Neuronal stem cell (in vitro differentiated cells): ENCODE data around the gene NAA16.
"Not testable (repeated sequence)": the region's sequence is repeated elsewhere in the genome, so short reads cannot be mapped to it uniquely, and the experiment has no call there.

ENCODE experiments used
- DNase-seq: peaks from one replicate; pipeline ENCODE4 v3.0.0-alpha.2; 2013; ENCODE audit warnings: low spot score
- H2AFZ ChIP-seq: one replicate; pipeline ENCODE4 v1.6.1; 2013; ENCODE audit warnings: mild to moderate bottlenecking, low read length, inconsistent platforms
- H2AK5ac ChIP-seq: 2 replicates; pipeline ENCODE4 v1.6.1; 2013; ENCODE audit warnings: low read depth, mild to moderate bottlenecking, inconsistent platforms, low read length, moderate library complexity, mixed read lengths
- H2BK120ac ChIP-seq: 2 replicates; pipeline ENCODE4 v1.6.1; 2013; ENCODE audit warnings: low read depth, mild to moderate bottlenecking, inconsistent platforms, low read length, moderate library complexity, mixed read lengths
- H2BK12ac ChIP-seq: one replicate; pipeline ENCODE4 v1.6.1; 2013; ENCODE audit warnings: low read length, inconsistent platforms
- H2BK15ac ChIP-seq: 2 replicates; pipeline ENCODE4 v1.6.1; 2013; ENCODE audit warnings: mild to moderate bottlenecking, low read length, inconsistent platforms, mixed read lengths
- H2BK5ac ChIP-seq: one replicate; pipeline ENCODE4 v1.6.1; 2013; ENCODE audit warnings: inconsistent platforms, mild to moderate bottlenecking, low read length, moderate library complexity
- H3K14ac ChIP-seq: one replicate; pipeline ENCODE4 v1.6.1; 2013; ENCODE audit warnings: low read length, inconsistent platforms
- H3K18ac ChIP-seq: 2 replicates; pipeline ENCODE4 v1.6.1; 2013; ENCODE audit warnings: low read length, inconsistent platforms
- H3K23ac ChIP-seq: 2 replicates; pipeline ENCODE4 v1.6.1; 2013; ENCODE audit warnings: low read depth, mild to moderate bottlenecking, mixed read lengths, low read length, inconsistent platforms; ENCODE audit not compliant: poor library complexity
- H3K27ac ChIP-seq: replicated peaks from 3 replicates; pipeline ENCODE4 v1.5.1; 2013; ENCODE audit warnings: low read length, inconsistent platforms
- H3K27me3 ChIP-seq, 3 experiments: 2 replicates each; pipeline ENCODE4 v1.6.1; 2013; ENCODE audit warnings: low read length in 3 of 3, mild to moderate bottlenecking in 2 of 3, inconsistent platforms in 1 of 3, low read depth in 1 of 3, mixed read lengths in 1 of 3, moderate library complexity in 1 of 3; ENCODE audit not compliant: control insufficient read depth in 3 of 3, insufficient read depth in 3 of 3
- H3K36me3 ChIP-seq, 2 donors: replicated peaks in 1 of 2; 2 replicates each; pipeline ENCODE4 v1.6.1; 2013; ENCODE audit warnings: low read length in 2 of 2; ENCODE audit not compliant: control insufficient read depth in 2 of 2, insufficient read depth in 2 of 2
- H3K4ac ChIP-seq: 2 replicates; pipeline ENCODE4 v1.6.1; 2013; ENCODE audit warnings: inconsistent platforms, mild to moderate bottlenecking, low read length, moderate library complexity
- H3K4me1 ChIP-seq, 2 donors: 1 replicate in 1 of 2; 2 replicates in 1 of 2; pipeline ENCODE4 v1.6.1; 2013; ENCODE audit warnings: low read length in 2 of 2, low read depth in 1 of 2; ENCODE audit not compliant: control insufficient read depth in 2 of 2, insufficient read depth in 1 of 2
- H3K4me2 ChIP-seq: one replicate; pipeline ENCODE4 v1.6.1; 2013; ENCODE audit warnings: mild to moderate bottlenecking, low read length, inconsistent platforms; ENCODE audit not compliant: insufficient read depth, poor library complexity, severe bottlenecking
- H3K4me3 ChIP-seq, 2 donors: 2 replicates each; pipeline ENCODE4 v1.5.1; 2013; ENCODE audit warnings: low read length in 2 of 2, mild to moderate bottlenecking in 2 of 2, inconsistent platforms in 1 of 2, moderate library complexity in 1 of 2
- H3K79me1 ChIP-seq: one replicate; pipeline ENCODE4 v1.6.1; 2013; ENCODE audit warnings: low read depth, mild to moderate bottlenecking, inconsistent platforms, low read length, moderate library complexity
- H3K9ac ChIP-seq: one replicate; pipeline ENCODE4 v1.6.1; 2013; ENCODE audit warnings: mild to moderate bottlenecking, low read depth, low read length, inconsistent platforms; ENCODE audit not compliant: poor library complexity
- H3K9me3 ChIP-seq, 2 donors: replicated peaks in 1 of 2; 2 replicates each; pipeline versions ENCODE3 to v1.6.1; 2013; ENCODE audit warnings: low read length in 2 of 2, mild to moderate bottlenecking in 2 of 2, inconsistent platforms in 1 of 2, low read depth in 1 of 2, mixed read lengths in 1 of 2, moderate library complexity in 1 of 2; ENCODE audit not compliant: control insufficient read depth in 2 of 2, insufficient read depth in 1 of 2
- H4K8ac ChIP-seq: one replicate; pipeline ENCODE4 v1.6.1; 2013; ENCODE audit warnings: low read depth, mild to moderate bottlenecking, inconsistent platforms, low read length, moderate library complexity
- H4K91ac ChIP-seq: one replicate; pipeline ENCODE4 v1.6.1; 2013; ENCODE audit warnings: low read length, low read depth, mild to moderate bottlenecking, inconsistent platforms; ENCODE audit not compliant: poor library complexity
- WGBS, 2 donors: extraction: QIAGEN DNeasy Blood & Tissue Kit; methylation state at CpG; one replicate each; pipeline ENCODE4 v1.1.7; 2013; ENCODE audit warnings: missing lambda C conversion rate in 2 of 2, mixed read lengths in 1 of 2; ENCODE audit not compliant: insufficient read length in 2 of 2, insufficient replicate concordance in 1 of 2; ENCODE audit errors: extremely low coverage in 2 of 2; 5-methylcytosine and 5-hydroxymethylcytosine counted together

The NAA16 gene

GRCh38 chr13:41354416-41354815 lies 43.3 kb downstream of the NAA16 start:
- no peak overlapping the region for H3K9ac ChIP-seq
- no peaks in the 10 kb centered on the region for H3K9me3 ChIP-seq
- H3K4me3 ChIP-seq, result no peak overlapping the region
- H2BK5ac ChIP-seq, result no peak overlapping the region
- no peak overlapping the region for H3K23ac ChIP-seq
- H3K18ac ChIP-seq, result no peak overlapping the region
- H3K79me1 ChIP-seq, result no peaks in the 10 kb centered on the region
- H3K27me3 ChIP-seq, result no peaks in the 10 kb centered on the region
- no peak overlapping the region for H3K4ac ChIP-seq
- no peak overlapping the region for H2AK5ac ChIP-seq
- H2BK120ac ChIP-seq, result no peak overlapping the region
- DNase-seq, result no peak
- no peak overlapping the region for H4K8ac ChIP-seq
- no peaks in the 10 kb centered on the region for H3K4me1 ChIP-seq
- H2BK15ac ChIP-seq, result no peak overlapping the region
- no CpG with 5 or more reads among the region's 5 CpGs for WGBS, 2 donors
- H2AFZ ChIP-seq, result no peak overlapping the region
- H3K27ac ChIP-seq, result no peak overlapping the region
- H3K36me3 ChIP-seq, result peaks cover 8 to 84% of the 10 kb centered on the region in 2 donors
- no peak overlapping the region for H3K14ac ChIP-seq
- H2BK12ac ChIP-seq, result no peak overlapping the region
- no peak overlapping the region for H3K4me2 ChIP-seq
- H4K91ac ChIP-seq, result no peak overlapping the region

GRCh38 chr13:41356385-41356648 lies 45.2 kb downstream of the NAA16 start:
- H3K36me3 ChIP-seq, result peaks cover 11 to 88% of the 10 kb centered on the region in 2 donors
- H2BK5ac ChIP-seq, H2BK12ac ChIP-seq, DNase-seq, H3K27me3 ChIP-seq, H3K14ac ChIP-seq, H3K23ac ChIP-seq, H3K4me3 ChIP-seq, H4K8ac ChIP-seq, H3K9me3 ChIP-seq, H3K9ac ChIP-seq, H2AFZ ChIP-seq, H3K27ac ChIP-seq, H3K18ac ChIP-seq, H2BK120ac ChIP-seq, H3K4me2 ChIP-seq, H4K91ac ChIP-seq, H3K4ac ChIP-seq, H2BK15ac ChIP-seq, H3K79me1 ChIP-seq, H3K4me1 ChIP-seq, H2AK5ac ChIP-seq: not testable (repeated sequence)
- WGBS, 2 donors, result no CpG with 5 or more reads among the region's 5 CpGs

GRCh38 chr13:41356786-41357185 lies 45.7 kb downstream of the NAA16 start:
- H2BK15ac ChIP-seq, result no peak overlapping the region
- no peaks in the 10 kb centered on the region for H3K79me1 ChIP-seq
- H3K36me3 ChIP-seq, result peaks cover 11 to 88% of the 10 kb centered on the region in 2 donors
- no peak overlapping the region for H4K91ac ChIP-seq
- no peaks in the 10 kb centered on the region for H3K9me3 ChIP-seq
- H2AFZ ChIP-seq, result no peak overlapping the region
- H3K18ac ChIP-seq, result no peak overlapping the region
- WGBS, 2 donors, result no CpG with 5 or more reads among the region's 6 CpGs
- no peak overlapping the region for H2BK12ac ChIP-seq
- no peaks in the 10 kb centered on the region for H3K4me1 ChIP-seq
- no peak overlapping the region for H4K8ac ChIP-seq
- no peak overlapping the region for H2BK5ac ChIP-seq
- H3K27me3 ChIP-seq, result no peaks in the 10 kb centered on the region
- H2BK120ac ChIP-seq, result no peak overlapping the region
- no peak overlapping the region for H3K23ac ChIP-seq
- no peak overlapping the region for H3K4ac ChIP-seq
- H3K27ac ChIP-seq, result no peak overlapping the region
- DNase-seq, result no peak
- no peak overlapping the region for H3K4me3 ChIP-seq
- H3K4me2 ChIP-seq, result no peak overlapping the region
- no peak overlapping the region for H2AK5ac ChIP-seq
- H3K14ac ChIP-seq, result no peak overlapping the region
- H3K9ac ChIP-seq, result no peak overlapping the region

GRCh38 chr13:41361491-41361890 lies 50.4 kb downstream of the NAA16 start:
- Histone ChIP-seq H3K4ac (no peak overlapping the region), H3K18ac (no peak overlapping the region), H3K23ac (no peak overlapping the region), H2BK5ac (no peak overlapping the region), H3K4me2 (no peak overlapping the region), H3K9me3 (no peaks in the 10 kb centered on the region), H2BK12ac (no peak overlapping the region), H2BK15ac (no peak overlapping the region), H2BK120ac (no peak overlapping the region), H3K27ac (no peak overlapping the region), H3K4me1 (no peaks in the 10 kb centered on the region), H4K91ac (no peak overlapping the region), H3K4me3 (no peak overlapping the region), H3K36me3 (peaks cover 10 to 100% of the 10 kb centered on the region in 2 donors), H2AFZ (no peak overlapping the region), H4K8ac (no peak overlapping the region), H3K27me3 (no peaks in the 10 kb centered on the region), H3K79me1 (no peaks in the 10 kb centered on the region), H3K9ac (no peak overlapping the region), H2AK5ac (no peak overlapping the region), H3K14ac (no peak overlapping the region)
- no CpG with 5 or more reads among the region's 5 CpGs for WGBS, 2 donors
- no peak for DNase-seq
